Neural progenitor cell (in vitro differentiated cells): ENCODE measurements around the gene ADGB. TPM values are rescaled to one million over a fixed set of nuclear protein-coding genes. Genes with fewer than 3 reads are reported as not detected.

Experiments used
- DNase-seq: peaks from one replicate; pipeline ENCODE4 v3.0.0-alpha.2; 2016; ENCODE audit warnings: low spot score
- H2AFZ ChIP-seq: fragments of 200-600 bp; sonication (generic); replicated peaks from 2 replicates; pipeline ENCODE4 v1.6.1; 2016; ENCODE audit warnings: antibody characterized with exemption
- H3F3A ChIP-seq: fragments of 200-600 bp; sonication (generic); 2 replicates; pipeline ENCODE4 v1.6.1; 2016; ENCODE audit warnings: antibody characterized with exemption, low read depth
- H3K27ac ChIP-seq: fragments of 200-600 bp; sonication (generic); 2 replicates; pipeline ENCODE4 v1.5.1; 2016; ENCODE audit warnings: mild to moderate bottlenecking
- H3K27me3 ChIP-seq: fragments of 200-600 bp; sonication (generic); 2 replicates; pipeline ENCODE4 v1.6.1; 2016; ENCODE audit warnings: mild to moderate bottlenecking, moderate library complexity
- H3K36me3 ChIP-seq: fragments of 200-600 bp; sonication (generic); 2 replicates; pipeline ENCODE4 v1.5.1; 2016
- H3K4me1 ChIP-seq: fragments of 200-600 bp; sonication (generic); 2 replicates; pipeline ENCODE4 v1.6.1; 2016; ENCODE audit warnings: mixed run types
- H3K4me2 ChIP-seq: fragments of 200-600 bp; sonication (generic); 2 replicates; pipeline ENCODE4 v1.6.1; 2016
- H3K4me3 ChIP-seq: fragments of 200-600 bp; sonication (generic); 2 replicates; pipeline ENCODE4 v1.5.1; 2016
- H3K79me2 ChIP-seq: fragments of 200-600 bp; sonication (generic); 2 replicates; pipeline ENCODE4 v1.6.1; 2016; ENCODE audit warnings: low read depth
- H3K9ac ChIP-seq: fragments of 200-600 bp; sonication (generic); 2 replicates; pipeline ENCODE4 v1.6.1; 2016
- H3K9me3 ChIP-seq: fragments of 200-600 bp; sonication (generic); 2 replicates; pipeline ENCODE4 v1.5.1; 2016; ENCODE audit warnings: low read depth
- H4K20me1 ChIP-seq: fragments of 200-600 bp; sonication (generic); 2 replicates; pipeline ENCODE4 v1.6.1; 2016; ENCODE audit warnings: low read depth
- H3K27ac Mint-ChIP-seq: 3 replicates; pipeline ENCODE4 v1.8.0; 2021; ENCODE audit warnings: mixed read lengths
- H3K27me3 Mint-ChIP-seq: 2 replicates; pipeline ENCODE4 v1.8.0; 2022; ENCODE audit warnings: low read depth, mild to moderate bottlenecking, inconsistent platforms, moderate library complexity, mixed read lengths; ENCODE audit not compliant: insufficient read depth
- H3K36me3 Mint-ChIP-seq: 3 replicates; pipeline ENCODE4 v1.8.0; 2021; ENCODE audit warnings: mixed read lengths
- H3K4me1 Mint-ChIP-seq: 3 replicates; pipeline ENCODE4 v1.8.0; 2021; ENCODE audit warnings: mixed read lengths
- H3K4me3 Mint-ChIP-seq: 3 replicates; pipeline ENCODE4 v1.8.0; 2021; ENCODE audit warnings: mild to moderate bottlenecking, moderate library complexity, mixed read lengths
- H3K9me3 Mint-ChIP-seq: 3 replicates; pipeline ENCODE4 v1.8.0; 2020; ENCODE audit warnings: mixed read lengths
- CTCF ChIP-seq: fragments of 200-600 bp; sonication (generic); IDR thresholded peaks from 2 replicates; pipeline ENCODE4 v1.5.1; 2017; ENCODE audit warnings: antibody characterized with exemption, mild to moderate bottlenecking
- EZH2 ChIP-seq: fragments of 200-600 bp; sonication (generic); IDR thresholded peaks from 2 replicates; pipeline ENCODE4 v1.6.1; 2017; ENCODE audit warnings: antibody characterized with exemption, mild to moderate bottlenecking, moderate library complexity
- EZH2phosphoT487 ChIP-seq: fragments of 200-600 bp; sonication (generic); IDR thresholded peaks from 2 replicates; pipeline ENCODE4 v1.6.1; 2017; ENCODE audit warnings: antibody characterized with exemption
- total RNA-seq: library from RNA; depleted of rRNA; stranded (reverse); fragments of >200 nt; gene quantifications from 2 replicates; pipeline ENCODE4 v1.2.3, GENCODE V29; 2015; ENCODE audit warnings: low replicate concordance

The ADGB gene
- total RNA-seq, 1 donor from 2014 or later, result not detected

GRCh38 chr6:146592451-146592850, 6.3 kb upstream of the ADGB start:
- Histone ChIP-seq H3K9ac (no peak overlapping the region), H3K4me2 (no peak overlapping the region), H3K4me3 (no peak overlapping the region), H3K27me3 (no peaks in the 10 kb centered on the region), H3K36me3 (no peaks in the 10 kb centered on the region), H3K4me1 (no peaks in the 10 kb centered on the region), H4K20me1 (no peaks in the 10 kb centered on the region), H2AFZ (no peak overlapping the region), H3K79me2 (no peaks in the 10 kb centered on the region), H3K27ac (no peak overlapping the region), H3F3A (no peaks in the 10 kb centered on the region), H3K9me3 (no peaks in the 10 kb centered on the region)
- no peak overlapping the region for H3K27ac Mint-ChIP-seq
- H3K9me3 Mint-ChIP-seq, result no peaks in the 10 kb centered on the region
- TF ChIP-seq CTCF (no peak), EZH2phosphoT487 (no peak), EZH2 (no peak)
- no peaks in the 10 kb centered on the region for H3K27me3 Mint-ChIP-seq
- no peak overlapping the region for H3K4me3 Mint-ChIP-seq
- H3K4me1 Mint-ChIP-seq, result no peaks in the 10 kb centered on the region
- H3K36me3 Mint-ChIP-seq, result no peaks in the 10 kb centered on the region
- no peak for DNase-seq

GRCh38 chr6:146593986-146594385, 4.8 kb upstream of the ADGB start:
- no peak for DNase-seq
- H3K9me3 ChIP-seq, result no peaks in the 10 kb centered on the region

GRCh38 chr6:146594495-146594894, 4.3 kb upstream of the ADGB start:
- no peak overlapping the region for H2AFZ ChIP-seq
- Mint-ChIP-seq H3K36me3 (no peaks in the 10 kb centered on the region), H3K27ac (no peak overlapping the region), H3K4me1 (peaks cover 11% of the 10 kb centered on the region), H3K4me3 (no peak overlapping the region), H3K9me3 (no peaks in the 10 kb centered on the region), H3K27me3 (peaks cover 2% of the 10 kb centered on the region)
- no peak for DNase-seq
- TF ChIP-seq EZH2 (no peak), CTCF (no peak), EZH2phosphoT487 (no peak)
- H3K27me3 ChIP-seq, result peaks cover 6% of the 10 kb centered on the region
- H3K36me3 ChIP-seq, result no peaks in the 10 kb centered on the region
- no peaks in the 10 kb centered on the region for H3F3A ChIP-seq
- no peaks in the 10 kb centered on the region for H3K79me2 ChIP-seq
- H3K4me2 ChIP-seq, result no peak overlapping the region
- H3K4me3 ChIP-seq, result no peak overlapping the region
- no peaks in the 10 kb centered on the region for H3K9me3 ChIP-seq
- no peak overlapping the region for H3K27ac ChIP-seq
- no peaks in the 10 kb centered on the region for H3K4me1 ChIP-seq
- no peaks in the 10 kb centered on the region for H4K20me1 ChIP-seq
- no peak overlapping the region for H3K9ac ChIP-seq

More at GRCh38 chr6:146593986-146594385, 4.8 kb upstream of the ADGB start:
- Histone ChIP-seq H4K20me1 (no peaks in the 10 kb centered on the region), H3K9ac (no peak overlapping the region), H3K4me3 (no peak overlapping the region), H3K4me2 (no peak overlapping the region), H3F3A (no peaks in the 10 kb centered on the region), H2AFZ (no peak overlapping the region), H3K27ac (no peak overlapping the region), H3K27me3 (peaks cover 1% of the 10 kb centered on the region), H3K4me1 (no peaks in the 10 kb centered on the region), H3K36me3 (no peaks in the 10 kb centered on the region), H3K79me2 (no peaks in the 10 kb centered on the region)
- TF ChIP-seq EZH2, result no peak
- no peak for TF ChIP-seq EZH2phosphoT487
- TF ChIP-seq CTCF, result no peak
- Mint-ChIP-seq H3K27ac (no peak overlapping the region), H3K36me3 (no peaks in the 10 kb centered on the region), H3K4me3 (no peak overlapping the region), H3K27me3 (peaks cover 2% of the 10 kb centered on the region), H3K4me1 (peaks cover 6% of the 10 kb centered on the region), H3K9me3 (no peaks in the 10 kb centered on the region)
